HG03460 (cell line): Measurements from ENCODE around the gene TMEM150A.
"Not testable (repeated sequence)": the region's sequence is repeated elsewhere in the genome, so short reads cannot be mapped to it uniquely, and the experiment has no call there.

Experiments used
- ATAC-seq: cut with Tn5 transposase; IDR thresholded peaks from one replicate; pipeline ENCODE4 v1.9.1; 2021; ENCODE audit not compliant: unreplicated experiment

Gene TMEM150A

GRCh38 chr2:85577386-85578242 is 24.9 kb downstream of the TMEM150A start, which contains the start of gene VAMP8:
Gene VAMP8, plus strand, starts transcription at chr2:85577586. Its CDS starts 61 bp downstream, at chr2:85577647.
- ATAC-seq = peak; percentile 70

GRCh38 chr2:85577063-85577385 is 25.5 kb downstream of the TMEM150A start:
- no peak for ATAC-seq

- no peak for ATAC-seq
Measured at GRCh38 chr2:85575739-85576138, 26.8 kb downstream of the TMEM150A start.

- ATAC-seq = no peak
Measured at GRCh38 chr2:85566265-85566664, 36.2 kb downstream of the TMEM150A start.

GRCh38 chr2:85564144-85564563 is 38.3 kb downstream of the TMEM150A start:
- no peak for ATAC-seq

GRCh38 chr2:85561280-85562212 is 41.0 kb downstream of the TMEM150A start, which contains the start of gene GGCX:
Gene GGCX, minus strand, starts transcription at chr2:85561493. Its CDS starts 65 bp downstream, at chr2:85561428.
- peak; percentile 90 for ATAC-seq

- peak; percentile 18 for ATAC-seq
Measured at GRCh38 chr2:85560812-85561279, 41.7 kb downstream of the TMEM150A start.

- ATAC-seq = not testable (repeated sequence)
Measured at GRCh38 chr2:85560403-85560726, 42.1 kb downstream of the TMEM150A start.

- no peak for ATAC-seq
Measured at GRCh38 chr2:85558160-85558559, 44.3 kb downstream of the TMEM150A start.

- ATAC-seq = no peak
Measured at GRCh38 chr2:85557130-85557529, 45.4 kb downstream of the TMEM150A start.

GRCh38 chr2:85554980-85555612 is 47.4 kb downstream of the TMEM150A start:
- no peak for ATAC-seq

- no peak for ATAC-seq
Measured at GRCh38 chr2:85553184-85553583, 49.3 kb downstream of the TMEM150A start.

GRCh38 chr2:85551698-85552678 is 50.5 kb downstream of the TMEM150A start:
- ATAC-seq = peak; percentile 66

- ATAC-seq = no peak
Measured at GRCh38 chr2:85550486-85550885, 52.0 kb downstream of the TMEM150A start.

GRCh38 chr2:85549826-85550225 is 52.7 kb downstream of the TMEM150A start:
- no peak for ATAC-seq

- no peak for ATAC-seq
Measured at GRCh38 chr2:85549095-85549494, 53.4 kb downstream of the TMEM150A start.

GRCh38 chr2:85548608-85548900 is 53.9 kb downstream of the TMEM150A start:
- ATAC-seq = no peak
